GM23338 (cell line): ENCODE measurements around the gene PADI6. TPM values are rescaled to one million over a fixed set of nuclear protein-coding genes. Genes with fewer than 3 reads are reported as not detected.

Experiments
- ATAC-seq: fragments of 200-7000 bp; cut with Tn5 transposase; 3 replicates; pipeline ENCODE4 v1.9.1; 2020
- DNase-seq: peaks from one replicate; pipeline ENCODE4 v3.0.0-alpha.2; 2015; ENCODE audit warnings: low spot score
- H2AFZ ChIP-seq: fragments of 200-600 bp; sonication (generic); 2 replicates; pipeline ENCODE4 v1.8.0; 2016; ENCODE audit warnings: antibody characterized with exemption, mild to moderate bottlenecking, moderate library complexity
- H3F3A ChIP-seq: fragments of 200-600 bp; sonication (generic); replicated peaks from 2 replicates; pipeline ENCODE4 v1.8.0; 2017; ENCODE audit warnings: antibody characterized with exemption, mixed run types, low read depth
- H3K27ac ChIP-seq: fragments of 200-600 bp; sonication (generic); 2 replicates; pipeline ENCODE4 v1.6.1; 2016; ENCODE audit warnings: low read depth
- H3K27me3 ChIP-seq: fragments of 200-600 bp; sonication (generic); 2 replicates; pipeline ENCODE4 v1.8.0; 2016; ENCODE audit warnings: mild to moderate bottlenecking, mixed run types, moderate library complexity; ENCODE audit not compliant: insufficient read depth
- H3K36me3 ChIP-seq: fragments of 200-600 bp; sonication (generic); 2 replicates; pipeline ENCODE4 v1.8.0; 2016; ENCODE audit warnings: mild to moderate bottlenecking; ENCODE audit not compliant: insufficient read depth
- H3K4me1 ChIP-seq: fragments of 200-600 bp; sonication (generic); 2 replicates; pipeline ENCODE4 v1.8.0; 2016; ENCODE audit warnings: mild to moderate bottlenecking, moderate library complexity; ENCODE audit not compliant: insufficient read depth
- H3K4me2 ChIP-seq: fragments of 200-600 bp; sonication (generic); 2 replicates; pipeline ENCODE4 v1.7.1; 2017; ENCODE audit warnings: mixed run types
- H3K4me3 ChIP-seq: fragments of 200-600 bp; sonication (generic); 2 replicates; pipeline ENCODE4 v1.6.1; 2016; ENCODE audit warnings: mixed run types
- H3K79me2 ChIP-seq: fragments of 200-600 bp; sonication (generic); replicated peaks from 2 replicates; pipeline ENCODE4 v1.8.0; 2017; ENCODE audit warnings: mild to moderate bottlenecking; ENCODE audit not compliant: insufficient read depth
- H3K9me2 ChIP-seq: fragments of 200-600 bp; sonication (generic); 2 replicates; pipeline ENCODE4 v1.8.0; 2017; ENCODE audit not compliant: insufficient read depth
- H4K20me1 ChIP-seq: fragments of 200-600 bp; sonication (generic); replicated peaks from 2 replicates; pipeline ENCODE4 v1.8.0; 2017; ENCODE audit warnings: mild to moderate bottlenecking; ENCODE audit not compliant: insufficient read depth
- H3K27ac Mint-ChIP-seq: 2 replicates; pipeline ENCODE4 v1.8.0; 2020; ENCODE audit warnings: inconsistent platforms, mild to moderate bottlenecking, moderate library complexity, mixed read lengths
- H3K27me3 Mint-ChIP-seq: 3 replicates; pipeline ENCODE4 v1.8.0; 2022; ENCODE audit warnings: low read depth, mild to moderate bottlenecking, moderate library complexity, mixed read lengths, inconsistent platforms; ENCODE audit not compliant: insufficient read depth, poor library complexity
- H3K36me3 Mint-ChIP-seq: 3 replicates; pipeline ENCODE4 v1.8.0; 2021; ENCODE audit warnings: low read depth, mild to moderate bottlenecking, inconsistent platforms, moderate library complexity, mixed read lengths
- H3K4me1 Mint-ChIP-seq: 3 replicates; pipeline ENCODE4 v1.8.0; 2020; ENCODE audit warnings: mild to moderate bottlenecking, inconsistent platforms, mixed read lengths
- H3K4me3 Mint-ChIP-seq: 3 replicates; pipeline ENCODE4 v1.8.0; 2021; ENCODE audit warnings: moderate library complexity, mild to moderate bottlenecking, inconsistent platforms, mixed read lengths
- H3K9me3 Mint-ChIP-seq: 3 replicates; pipeline ENCODE4 v1.8.0; 2020; ENCODE audit warnings: moderate library complexity, mild to moderate bottlenecking, inconsistent platforms, mixed read lengths
- CREB1 ChIP-seq: fragments of 250-450 bp; sonication (Bioruptor Pico); IDR thresholded peaks from 2 replicates; pipeline ENCODE4 v1.5.0; 2020; ENCODE audit warnings: low read depth, mild to moderate bottlenecking, moderate library complexity
- CTCF ChIP-seq, 2 experiments: fragments of 200-600 bp in 1 of 2; sonication (generic) in 1 of 2; conservative IDR thresholded peaks; 2 replicates each; pipeline versions ENCODE4 v1.5.1 to v1.6.1; 2016 to 2017; ENCODE audit warnings: antibody characterized with exemption in 2 of 2, low read depth in 2 of 2, mild to moderate bottlenecking in 2 of 2, moderate library complexity in 1 of 2
- REST ChIP-seq: IDR thresholded peaks from one replicate; pipeline ENCODE4 v1.6.1; 2018; ENCODE audit warnings: antibody characterized with exemption; ENCODE audit not compliant: unreplicated experiment
- STAT1 ChIP-seq: IDR thresholded peaks from one replicate; pipeline ENCODE4 v1.6.1; 2016; ENCODE audit warnings: antibody characterized with exemption; ENCODE audit not compliant: unreplicated experiment
- ZNF114 ChIP-seq: fragments of 250-450 bp; sonication (Bioruptor Pico); IDR thresholded peaks from 2 replicates; pipeline ENCODE4 v1.5.0; 2020; ENCODE audit warnings: mild to moderate bottlenecking, moderate library complexity
- ZNF331 ChIP-seq: fragments of 250-450 bp; sonication (Bioruptor Pico); IDR thresholded peaks from 2 replicates; pipeline ENCODE4 v1.5.0; 2020; ENCODE audit warnings: low read depth, mild to moderate bottlenecking, moderate library complexity
- ZNF462 ChIP-seq: fragments of 250-450 bp; sonication (Bioruptor Pico); IDR thresholded peaks from 2 replicates; pipeline ENCODE4 v1.5.0; 2020; ENCODE audit warnings: mild to moderate bottlenecking, moderate library complexity
- polyA plus RNA-seq: library from polyadenylated mRNA; unstranded; fragments of >200 nt; fragmentation: Nextera tagmentation; extraction: Ambion mirVana; gene quantifications from 2 replicates; pipeline ENCODE4 v1.2.1, GENCODE V29; 2016
- total RNA-seq: library from RNA; depleted of rRNA; stranded (reverse); fragments of >200 nt; shearing (Covaris generic); gene quantifications from 2 replicates; pipeline ENCODE4 v1.2.3, GENCODE V29; 2014

PADI6 gene
- total and polyA plus RNA-seq, 2 experiments from 2014 or later: not detected

- ATAC-seq (no peak), DNase-seq (no peak)
- Histone ChIP-seq H3K27me3 (no peaks in the 10 kb centered on the region), H4K20me1 (no peaks in the 10 kb centered on the region), H2AFZ (no peak overlapping the region), H3K4me2 (no peak overlapping the region), H3K4me3 (no peak overlapping the region), H3K36me3 (no peaks in the 10 kb centered on the region), H3K79me2 (no peaks in the 10 kb centered on the region), H3K4me1 (no peaks in the 10 kb centered on the region), H3F3A (no peaks in the 10 kb centered on the region), H3K9me2 (no peaks in the 10 kb centered on the region), H3K27ac (no peak overlapping the region)
- no peaks in the 10 kb centered on the region for H3K36me3 Mint-ChIP-seq
- no peaks in the 10 kb centered on the region for H3K4me1 Mint-ChIP-seq
- peaks cover 7% of the 10 kb centered on the region for H3K27me3 Mint-ChIP-seq
- H3K9me3 Mint-ChIP-seq: no peaks in the 10 kb centered on the region
- no peak for TF ChIP-seq CREB1 (CRISPR knock-in tag)
- no peak for TF ChIP-seq CTCF (conservative IDR thresholded peaks at IDR 0.05; ENCODE audit: low read depth in 2 of 2)
- no peak for TF ChIP-seq ZNF462 (CRISPR knock-in tag)
- no peak for TF ChIP-seq REST
- TF ChIP-seq ZNF114 (CRISPR knock-in tag): no peak
- no peak for TF ChIP-seq ZNF331
- no peak for TF ChIP-seq STAT1
- no peak overlapping the region for H3K4me3 Mint-ChIP-seq
- no peak overlapping the region for H3K27ac Mint-ChIP-seq
Measured at GRCh38 chr1:17393230-17393629, 21.2 kb downstream of the PADI6 start.
